Fibroblast of mammary gland (primary cell): ENCODE measurements around the gene SLC46A3.
"Not testable (repeated sequence)": the region's sequence is repeated elsewhere in the genome, so short reads cannot be mapped to it uniquely, and the experiment has no call there.

Experiments used
- DNase-seq: peaks from one replicate; pipeline ENCODE4 v3.0.0-alpha.2; 2010; ENCODE audit warnings: low read depth
- H3K4me3 ChIP-seq: 2 replicates; pipeline ENCODE4 v1.5.1; 2011; ENCODE audit warnings: low read depth, mild to moderate bottlenecking, low read length, moderate library complexity; ENCODE audit not compliant: control insufficient read depth
- TF ChIP-seq, protein P1 (sequence below): conservative IDR thresholded peaks from 2 replicates; pipeline ENCODE4 v1.5.1; 2011; ENCODE audit warnings: low read depth, low read length, inconsistent platforms; ENCODE audit not compliant: control insufficient read depth, insufficient read depth

SLC46A3 gene

DNA sequence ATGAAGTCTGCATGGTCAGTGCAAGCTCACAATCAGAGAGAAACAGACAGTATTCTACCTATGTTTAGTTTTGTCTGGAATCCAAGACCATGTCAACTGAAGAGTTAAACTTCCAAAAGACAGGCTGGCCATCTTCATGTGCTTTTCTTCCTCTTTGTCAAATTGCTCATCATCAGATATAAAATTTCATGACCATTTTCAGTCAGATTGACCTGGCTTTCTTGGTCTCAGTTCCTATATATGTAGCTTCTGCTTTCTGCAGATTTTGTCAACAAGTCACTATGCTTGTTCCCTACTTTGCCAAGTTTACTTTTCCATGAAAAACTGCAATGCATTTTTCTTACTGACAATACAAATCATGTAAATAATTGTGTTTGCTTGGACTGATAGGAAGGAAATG lies 13.9 kb downstream of the SLC46A3 start:
- TF ChIP-seq, protein P1, sequence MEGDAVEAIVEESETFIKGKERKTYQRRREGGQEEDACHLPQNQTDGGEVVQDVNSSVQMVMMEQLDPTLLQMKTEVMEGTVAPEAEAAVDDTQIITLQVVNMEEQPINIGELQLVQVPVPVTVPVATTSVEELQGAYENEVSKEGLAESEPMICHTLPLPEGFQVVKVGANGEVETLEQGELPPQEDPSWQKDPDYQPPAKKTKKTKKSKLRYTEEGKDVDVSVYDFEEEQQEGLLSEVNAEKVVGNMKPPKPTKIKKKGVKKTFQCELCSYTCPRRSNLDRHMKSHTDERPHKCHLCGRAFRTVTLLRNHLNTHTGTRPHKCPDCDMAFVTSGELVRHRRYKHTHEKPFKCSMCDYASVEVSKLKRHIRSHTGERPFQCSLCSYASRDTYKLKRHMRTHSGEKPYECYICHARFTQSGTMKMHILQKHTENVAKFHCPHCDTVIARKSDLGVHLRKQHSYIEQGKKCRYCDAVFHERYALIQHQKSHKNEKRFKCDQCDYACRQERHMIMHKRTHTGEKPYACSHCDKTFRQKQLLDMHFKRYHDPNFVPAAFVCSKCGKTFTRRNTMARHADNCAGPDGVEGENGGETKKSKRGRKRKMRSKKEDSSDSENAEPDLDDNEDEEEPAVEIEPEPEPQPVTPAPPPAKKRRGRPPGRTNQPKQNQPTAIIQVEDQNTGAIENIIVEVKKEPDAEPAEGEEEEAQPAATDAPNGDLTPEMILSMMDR, result no peak

DNA sequence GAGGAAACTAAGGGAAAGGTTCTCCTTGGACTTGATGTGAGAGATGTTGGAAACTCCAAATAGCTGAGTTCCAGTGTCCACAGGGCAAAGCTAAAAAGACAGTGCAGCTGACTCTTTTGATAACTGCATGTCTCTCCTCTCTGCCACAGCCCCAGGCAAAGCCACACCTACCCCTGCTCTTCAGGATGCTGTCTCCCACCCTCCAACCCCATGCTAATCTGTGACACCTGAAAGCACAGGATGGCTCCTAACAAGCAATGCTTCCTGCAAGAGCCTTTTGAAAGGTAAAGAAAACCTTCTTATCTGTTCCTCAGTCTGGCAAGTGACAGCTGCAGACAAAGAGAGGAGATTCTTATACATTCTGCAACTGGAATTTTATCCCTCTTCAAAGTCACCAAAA lies 14.5 kb downstream of the SLC46A3 start:
- no peak for DNase-seq
- TF ChIP-seq, protein P1, result no peak
- H3K4me3 ChIP-seq, result no peak overlapping the region

More for the DNA sequence above, 13.9 kb downstream of the SLC46A3 start:
- no peak overlapping the region for H3K4me3 ChIP-seq
- DNase-seq, result no peak

DNA sequence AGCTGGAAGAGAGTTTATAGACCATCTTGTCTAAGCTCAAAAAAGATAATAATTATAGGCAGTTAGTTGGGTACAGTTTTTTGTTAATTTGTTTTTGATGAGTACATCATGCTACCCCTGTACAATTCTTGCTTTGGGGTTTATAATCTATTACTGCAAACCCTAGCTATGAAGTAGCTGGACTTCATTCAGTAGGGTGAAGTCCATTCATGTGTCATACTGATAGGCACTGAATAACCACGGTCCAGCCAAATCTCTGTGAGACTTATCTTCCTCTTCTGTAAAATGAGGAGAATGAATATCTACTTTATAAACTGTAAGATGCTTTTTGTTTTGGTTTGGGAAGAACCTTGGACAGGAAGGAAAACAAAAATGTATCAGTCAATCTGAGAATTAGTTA lies 19.5 kb downstream of the SLC46A3 start:
- no peak overlapping the region for H3K4me3 ChIP-seq
- DNase-seq, result no peak
- TF ChIP-seq, protein P1, result no peak

DNA sequence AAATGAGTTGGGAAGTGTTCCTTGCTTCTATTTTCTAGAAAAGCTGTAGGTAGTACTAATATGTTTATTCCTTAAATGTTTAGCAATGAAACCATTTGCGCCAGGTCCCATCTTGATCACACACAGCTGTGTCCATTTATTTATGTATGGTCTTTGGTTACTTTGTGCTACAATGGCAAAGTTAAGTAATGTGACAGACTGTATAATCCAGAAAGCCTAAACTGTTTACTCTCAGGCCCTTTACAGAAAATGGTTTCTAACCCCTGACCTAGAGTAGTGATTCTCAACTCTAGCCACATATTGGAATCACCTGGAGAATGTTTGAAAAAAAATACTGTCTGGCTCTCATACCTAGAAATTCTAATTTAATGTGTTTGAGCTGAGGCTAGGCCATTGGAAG lies 21.3 kb downstream of the SLC46A3 start:
- no peak overlapping the region for H3K4me3 ChIP-seq
- no peak for DNase-seq
- TF ChIP-seq, protein P1, result no peak

DNA sequence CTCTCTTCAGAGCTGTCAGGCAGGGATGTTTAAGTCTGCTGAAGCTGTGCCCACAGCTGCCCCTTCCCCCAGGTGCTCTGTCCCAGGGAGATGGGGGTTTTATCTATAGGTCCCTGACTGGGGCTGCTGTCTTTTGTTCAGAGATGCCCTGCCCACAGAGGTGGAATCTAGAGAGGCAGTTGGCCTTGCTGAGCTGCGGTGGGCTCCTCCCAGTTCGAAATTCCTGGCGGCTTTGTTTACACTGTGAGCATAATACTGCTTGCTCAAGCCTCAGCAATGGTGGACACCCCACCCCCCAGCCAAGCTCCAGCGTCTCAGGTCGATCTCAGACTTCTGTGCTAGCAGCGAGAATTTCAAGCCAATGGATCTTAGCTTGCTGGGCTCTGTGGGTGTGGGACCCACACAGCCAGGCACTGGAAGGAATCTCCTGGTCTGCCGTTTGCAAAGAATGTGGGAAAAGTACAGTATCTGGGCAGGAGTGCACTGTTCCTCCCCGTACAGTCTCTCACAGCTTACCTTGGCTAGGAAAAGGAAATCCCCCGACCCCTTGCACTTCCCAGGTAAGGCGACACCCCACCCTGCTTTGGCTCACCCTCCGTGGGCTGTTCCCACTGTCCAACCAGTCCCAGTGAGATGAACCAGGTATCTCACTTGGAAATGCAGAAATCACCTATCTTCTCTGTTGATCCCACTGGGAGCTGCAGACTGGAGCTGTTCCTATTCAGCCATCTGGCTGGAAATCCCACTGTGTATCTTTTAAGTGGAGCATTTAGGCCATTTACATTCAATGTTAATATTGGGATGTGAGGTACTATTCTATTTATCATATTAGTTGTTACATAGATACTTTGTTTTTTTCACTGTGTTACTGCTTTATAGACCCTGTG lies 24.9 kb downstream of the SLC46A3 start:
- not testable (repeated sequence) for H3K4me3 ChIP-seq, DNase-seq

DNA sequence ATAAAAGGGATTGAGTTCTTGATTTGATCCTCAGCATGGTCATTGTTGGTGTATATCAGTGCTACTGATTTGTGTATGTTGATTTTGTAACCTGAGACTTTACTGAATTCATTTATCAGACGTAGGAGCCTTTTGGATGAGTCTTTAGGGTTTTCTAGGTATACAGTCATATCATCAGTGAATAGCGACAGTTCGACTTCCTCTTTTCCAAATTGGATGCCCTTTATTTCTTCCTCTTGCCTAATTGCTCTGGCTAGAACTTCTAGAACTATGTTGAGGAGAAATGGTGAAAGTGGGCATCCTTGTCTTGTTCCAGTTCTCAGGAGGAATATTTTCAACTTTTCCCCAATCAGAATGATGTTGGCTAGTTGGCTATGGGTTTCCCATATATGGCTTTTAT lies 32.9 kb downstream of the SLC46A3 start:
- TF ChIP-seq, protein P1, result no peak
- H3K4me3 ChIP-seq, result no peak overlapping the region
- DNase-seq, result no peak

DNA sequence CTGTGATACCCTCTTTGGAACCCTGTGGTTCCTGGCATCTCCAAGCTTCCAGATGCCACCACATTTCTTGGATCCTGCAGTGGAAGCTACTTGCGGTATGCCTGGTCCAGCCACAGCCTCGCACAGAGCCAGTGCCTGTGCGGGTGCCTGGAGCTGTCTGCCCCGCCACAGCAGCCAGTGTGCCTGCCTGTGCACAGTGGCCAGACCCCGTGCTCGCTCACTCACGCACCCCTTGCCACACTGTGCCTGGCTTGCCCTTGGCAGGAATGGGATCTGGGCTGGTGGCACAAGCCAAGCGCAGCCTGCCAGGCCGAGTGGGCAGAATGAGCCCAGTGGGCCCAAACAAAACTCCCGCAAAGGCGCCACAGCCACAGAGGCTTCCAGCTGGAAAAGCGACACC lies 33.7 kb downstream of the SLC46A3 start:
- TF ChIP-seq, protein P1, result no peak
- DNase-seq, result no peak
- H3K4me3 ChIP-seq, result no peak overlapping the region
